Lung (tissue), 12 donors: Measurements from ENCODE around the gene HLA-DQA1. TPM values are rescaled to one million over a fixed set of nuclear protein-coding genes. Genes with fewer than 3 reads are reported as not detected.
A peak's percentile ranks its signal among the peaks of the same experiment; 100 is the strongest.

Source experiments
- ATAC-seq: fragments of 200-7000 bp; cut with Tn5 transposase; one replicate; pipeline ENCODE4 v1.9.1; 2020; ENCODE audit warnings: moderate number of reproducible peaks; ENCODE audit not compliant: insufficient read depth, low FRiP score
- DNase-seq, 3 donors: peaks; one replicate each; pipeline ENCODE4 v3.0.0-alpha.2; 2013 to 2017
- H3K27ac ChIP-seq, 2 donors: one replicate each; pipeline ENCODE4 v1.5.1; 2013; ENCODE audit warnings: mild to moderate bottlenecking in 2 of 2, moderate library complexity in 2 of 2, control low read depth in 1 of 2, inconsistent platforms in 1 of 2, low read depth in 1 of 2, low read length in 1 of 2
- H3K27me3 ChIP-seq, 3 donors: one replicate each; pipeline ENCODE4 v1.5.1; 2013; ENCODE audit warnings: low read length in 2 of 3; ENCODE audit not compliant: control insufficient read depth in 3 of 3, insufficient read depth in 3 of 3
- H3K36me3 ChIP-seq, 4 donors: one replicate each; pipeline ENCODE4 v1.5.1; 2013; ENCODE audit warnings: low read length in 4 of 4, mild to moderate bottlenecking in 1 of 4, moderate library complexity in 1 of 4; ENCODE audit not compliant: control insufficient read depth in 4 of 4, insufficient read depth in 4 of 4
- H3K4me1 ChIP-seq, 5 donors: one replicate each; pipeline ENCODE4 v1.5.1; 2013; ENCODE audit warnings: low read length in 5 of 5, mild to moderate bottlenecking in 2 of 5, moderate library complexity in 1 of 5; ENCODE audit not compliant: control insufficient read depth in 5 of 5, insufficient read depth in 5 of 5
- H3K4me3 ChIP-seq: one replicate; pipeline ENCODE4 v1.5.1; 2013; ENCODE audit warnings: mild to moderate bottlenecking, control low read depth, moderate library complexity
- H3K9ac ChIP-seq, 2 donors: one replicate each; pipeline ENCODE4 v1.5.1; 2013; ENCODE audit warnings: low read length in 2 of 2, control low read depth in 1 of 2; ENCODE audit not compliant: insufficient read depth in 1 of 2
- H3K9me3 ChIP-seq, 4 donors: one replicate each; pipeline ENCODE4 v1.5.1; 2013; ENCODE audit warnings: low read length in 3 of 4, mild to moderate bottlenecking in 1 of 4, moderate library complexity in 1 of 4; ENCODE audit not compliant: control insufficient read depth in 4 of 4, insufficient read depth in 3 of 4
- WGBS, 2 donors: extraction: QIAGEN DNeasy Blood & Tissue Kit; methylation state at CpG; one replicate each; pipeline ENCODE4 v1.1.7; 2013; 5-methylcytosine and 5-hydroxymethylcytosine counted together
- polyA plus RNA-seq, 2 donors: library from polyadenylated mRNA; stranded (reverse); fragments of 200-250 nt; gene quantifications; one replicate each; pipeline ENCODE4 v1.2.1, GENCODE V29; 2013
- total RNA-seq, 2 donors: library from RNA; depleted of rRNA in 1 of 2; stranded (reverse); fragments of >200 nt in 1 of 2; gene quantifications; one replicate each; pipeline ENCODE4 v1.2.1, GENCODE V29; 2014 to 2021
- TF ChIP-seq, protein P1 (sequence below): IDR thresholded peaks from 2 replicates; pipeline ENCODE4 v1.5.1; 2012; ENCODE audit warnings: mild to moderate bottlenecking; ENCODE audit errors: control extremely low read depth, extremely low read depth
- donor health status: control.
- donor health status: control.
- donor health status: Bipolar disorder and iron deficiency.
- donor health status: healthy.
- donor health status: DM: yes; HTN: yes; CAD: no.

Gene HLA-DQA1
- total and polyA plus RNA-seq, 4 donors: 6.0 to 199 (median 124) TPM

DNA sequence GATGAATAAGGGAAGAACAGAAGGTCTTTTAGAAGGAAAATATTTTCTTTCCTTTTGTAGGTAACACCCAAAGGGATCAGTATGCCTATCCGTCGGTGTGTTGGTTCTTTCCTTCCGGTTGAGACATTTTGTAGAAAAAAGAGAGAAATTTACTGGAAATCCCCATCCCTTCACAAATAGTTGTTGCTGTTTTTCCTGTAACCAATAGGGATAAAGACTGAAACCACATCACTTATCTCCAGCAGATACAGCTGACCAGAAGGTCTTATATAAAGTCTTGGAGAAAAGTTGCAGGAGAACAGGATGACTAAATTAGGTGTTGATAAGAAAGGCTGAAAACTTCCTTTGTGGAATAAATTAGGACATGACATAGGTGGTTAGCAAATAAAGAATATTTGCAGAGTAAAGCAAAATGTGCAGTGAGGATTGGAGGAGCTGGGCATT, 32.8 kb upstream of the HLA-DQA1 start:
- 0 to 8% methylated on average over 3 of the region's 3 CpGs for WGBS, 2 donors

DNA sequence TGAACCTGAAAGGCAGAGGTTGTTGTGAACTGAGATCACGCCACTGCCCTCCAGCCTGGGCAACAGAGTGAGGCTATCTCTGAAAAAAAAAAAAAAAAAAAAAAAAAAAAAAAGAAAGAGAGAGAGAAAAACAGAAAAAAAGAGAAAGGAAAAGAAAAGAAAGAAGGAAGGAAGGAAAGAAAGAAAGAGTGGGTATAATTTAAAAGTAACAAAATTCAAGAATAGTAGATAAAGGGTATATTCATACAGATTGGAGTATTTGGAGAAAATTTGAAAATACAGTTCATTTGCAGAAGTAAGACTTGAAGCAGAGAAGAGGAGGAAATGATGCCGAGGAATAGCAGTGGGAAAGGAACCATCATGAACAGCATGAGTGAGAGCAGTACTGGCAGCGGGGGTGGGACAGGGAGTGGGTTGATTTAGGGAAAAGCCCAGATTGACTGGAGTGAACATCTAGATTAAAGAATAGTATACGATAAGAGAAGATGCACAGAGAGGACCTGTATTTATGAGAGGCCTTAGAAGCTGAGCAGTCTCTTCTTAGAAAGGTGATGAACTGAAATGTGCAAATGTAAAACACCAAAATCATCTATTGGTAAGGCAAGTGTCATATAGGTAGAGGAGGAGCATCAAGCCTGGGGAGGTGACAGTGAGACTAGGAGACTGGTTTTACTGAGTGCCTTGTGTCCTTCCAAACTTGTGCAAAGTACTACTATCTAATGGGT, 29.8 kb upstream of the HLA-DQA1 start:
- no peaks in the 10 kb centered on the region for H3K4me1 ChIP-seq
- no peak overlapping the region for H3K4me3 ChIP-seq
- peaks cover 0 to 2% (median 0%) of the 10 kb centered on the region in 3 donors for H3K27me3 ChIP-seq
- TF ChIP-seq, protein P1, sequence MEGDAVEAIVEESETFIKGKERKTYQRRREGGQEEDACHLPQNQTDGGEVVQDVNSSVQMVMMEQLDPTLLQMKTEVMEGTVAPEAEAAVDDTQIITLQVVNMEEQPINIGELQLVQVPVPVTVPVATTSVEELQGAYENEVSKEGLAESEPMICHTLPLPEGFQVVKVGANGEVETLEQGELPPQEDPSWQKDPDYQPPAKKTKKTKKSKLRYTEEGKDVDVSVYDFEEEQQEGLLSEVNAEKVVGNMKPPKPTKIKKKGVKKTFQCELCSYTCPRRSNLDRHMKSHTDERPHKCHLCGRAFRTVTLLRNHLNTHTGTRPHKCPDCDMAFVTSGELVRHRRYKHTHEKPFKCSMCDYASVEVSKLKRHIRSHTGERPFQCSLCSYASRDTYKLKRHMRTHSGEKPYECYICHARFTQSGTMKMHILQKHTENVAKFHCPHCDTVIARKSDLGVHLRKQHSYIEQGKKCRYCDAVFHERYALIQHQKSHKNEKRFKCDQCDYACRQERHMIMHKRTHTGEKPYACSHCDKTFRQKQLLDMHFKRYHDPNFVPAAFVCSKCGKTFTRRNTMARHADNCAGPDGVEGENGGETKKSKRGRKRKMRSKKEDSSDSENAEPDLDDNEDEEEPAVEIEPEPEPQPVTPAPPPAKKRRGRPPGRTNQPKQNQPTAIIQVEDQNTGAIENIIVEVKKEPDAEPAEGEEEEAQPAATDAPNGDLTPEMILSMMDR: no peak
- H3K27ac ChIP-seq: peak overlapping the region in 1 of 2 donors; percentile 53
- H3K9ac ChIP-seq: no peak overlapping the region
- 50 to 84% methylated on average over 3 to 4 of the region's 4 CpGs for WGBS, 2 donors
- no peak for ATAC-seq
- H3K36me3 ChIP-seq: no peaks in the 10 kb centered on the region
- no peaks in the 10 kb centered on the region for H3K9me3 ChIP-seq
- no peak for DNase-seq

More for the DNA sequence above, 32.8 kb upstream of the HLA-DQA1 start:
- ATAC-seq (peak; percentile 77), DNase-seq (no peak)
- Histone ChIP-seq H3K9me3 (no peaks in the 10 kb centered on the region), H3K9ac (no peak overlapping the region), H3K27me3 (peaks cover 0 to 2% (median 0%) of the 10 kb centered on the region in 3 donors), H3K4me3 (no peak overlapping the region), H3K4me1 (no peaks in the 10 kb centered on the region), H3K27ac (peak overlapping the region in 1 of 2 donors; percentile 84), H3K36me3 (no peaks in the 10 kb centered on the region)
- TF ChIP-seq, protein P1: no peak

DNA sequence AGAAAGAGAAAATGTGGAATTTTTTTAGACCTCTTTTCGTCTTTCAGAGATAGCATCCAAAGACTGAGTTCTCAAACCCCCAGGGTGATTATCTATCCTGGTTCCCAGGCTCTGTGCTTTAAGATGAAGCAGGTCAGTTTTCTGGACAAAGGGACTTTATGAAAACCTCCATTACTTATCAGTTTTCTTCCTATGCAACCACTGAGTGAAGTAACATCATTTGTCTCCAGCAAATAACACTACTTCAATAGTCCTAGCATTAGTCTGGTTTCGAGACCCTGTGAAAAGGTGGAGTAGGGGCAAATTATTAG, 29.3 kb upstream of the HLA-DQA1 start:
- 50 to 71% methylated on average over 2 of the region's 2 CpGs for WGBS, 2 donors
- Histone ChIP-seq H3K36me3 (no peaks in the 10 kb centered on the region), H3K27ac (no peak overlapping the region), H3K4me3 (no peak overlapping the region), H3K4me1 (no peaks in the 10 kb centered on the region), H3K9me3 (no peaks in the 10 kb centered on the region), H3K27me3 (peaks cover 0 to 2% (median 0%) of the 10 kb centered on the region in 3 donors), H3K9ac (no peak overlapping the region)
- ATAC-seq (no peak), DNase-seq (no peak)
- TF ChIP-seq, protein P1: no peak

DNA sequence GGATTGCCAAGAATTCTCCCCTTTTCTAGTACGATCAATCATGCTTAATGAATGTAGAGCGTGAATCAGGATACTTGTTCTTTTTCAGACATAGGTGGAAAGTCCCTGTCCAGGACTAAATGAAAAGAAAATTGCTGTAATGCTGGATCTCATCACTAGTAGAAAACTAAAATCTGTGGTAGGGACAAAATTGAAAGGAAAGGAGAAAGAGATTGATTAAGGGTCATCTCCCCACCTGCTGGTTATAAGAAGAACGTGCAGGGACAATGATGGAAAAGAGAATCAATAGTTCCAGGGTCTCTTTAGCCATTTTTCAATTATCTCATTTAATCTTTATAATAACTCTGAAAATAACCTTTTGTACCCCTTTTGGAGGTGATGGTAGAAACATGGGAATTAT, 28.8 kb upstream of the HLA-DQA1 start:
- 30 to 72% methylated on average over 3 of the region's 3 CpGs for WGBS, 2 donors
- Histone ChIP-seq H3K36me3 (no peaks in the 10 kb centered on the region), H3K9ac (no peak overlapping the region), H3K9me3 (no peaks in the 10 kb centered on the region), H3K27ac (no peak overlapping the region), H3K4me3 (no peak overlapping the region), H3K4me1 (no peaks in the 10 kb centered on the region), H3K27me3 (no peaks in the 10 kb centered on the region)
- TF ChIP-seq, protein P1: no peak
- no peak for DNase-seq
- no peak for ATAC-seq
